Kidney tubule cell (primary cell): ENCODE measurements around the gene STYX.

Experiments
- DNase-seq: peaks from one replicate; pipeline ENCODE4 v3.0.0-alpha.2; 2018; ENCODE audit warnings: low spot score

Gene STYX, protein sequence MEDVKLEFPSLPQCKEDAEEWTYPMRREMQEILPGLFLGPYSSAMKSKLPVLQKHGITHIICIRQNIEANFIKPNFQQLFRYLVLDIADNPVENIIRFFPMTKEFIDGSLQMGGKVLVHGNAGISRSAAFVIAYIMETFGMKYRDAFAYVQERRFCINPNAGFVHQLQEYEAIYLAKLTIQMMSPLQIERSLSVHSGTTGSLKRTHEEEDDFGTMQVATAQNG

DNA sequence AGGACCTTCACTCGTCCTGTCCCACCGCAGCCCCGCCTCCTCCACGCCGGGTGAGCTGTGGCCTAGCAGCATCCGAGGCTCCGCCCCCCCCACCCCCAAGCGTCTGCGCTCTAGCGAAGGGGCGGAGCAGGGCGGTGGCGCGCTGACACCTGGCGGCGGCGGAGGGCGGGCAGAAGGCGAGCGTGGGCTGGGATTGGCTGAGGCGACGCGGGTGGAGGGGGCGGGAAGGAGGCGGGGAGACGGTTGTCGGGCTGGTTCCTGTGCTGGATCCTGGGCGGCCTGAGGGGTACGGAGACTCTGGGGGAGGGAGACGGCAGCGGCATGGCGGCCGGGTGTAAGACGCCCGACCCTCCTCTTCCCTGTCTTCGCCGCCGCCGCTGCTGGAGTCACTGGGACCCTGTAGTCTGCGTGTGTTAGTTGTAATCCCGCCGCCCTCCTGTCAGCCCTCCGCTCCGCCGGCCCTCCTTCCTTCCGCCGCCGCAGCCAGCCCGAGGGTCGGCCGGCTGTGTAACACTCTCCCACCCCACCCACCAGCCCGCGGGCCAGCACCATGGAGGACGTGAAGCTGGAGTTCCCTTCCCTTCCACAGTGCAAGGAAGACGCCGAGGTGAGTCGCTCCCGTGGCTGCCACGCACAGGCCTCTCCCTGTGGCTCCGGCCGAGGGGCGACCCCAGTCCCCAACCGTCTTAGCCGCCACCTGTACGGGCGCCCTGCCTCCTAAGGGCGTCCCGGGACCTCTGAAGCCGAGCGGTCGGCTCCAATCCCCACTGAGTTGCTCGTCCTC is at the start of gene STYX:
Gene STYX (plus strand): TSS at position 242 of the 784 bp plus-strand sequence. CDS start 309 bp downstream, at position 551.
- peak; percentile 98 for DNase-seq

- DNase-seq, result no peak
Measured at GRCh38 chr14:52683985-52684520, 45.9 kb upstream of the STYX start.

- DNase-seq, result no peak
Measured at GRCh38 chr14:52686176-52686575, 43.8 kb upstream of the STYX start.

DNA sequence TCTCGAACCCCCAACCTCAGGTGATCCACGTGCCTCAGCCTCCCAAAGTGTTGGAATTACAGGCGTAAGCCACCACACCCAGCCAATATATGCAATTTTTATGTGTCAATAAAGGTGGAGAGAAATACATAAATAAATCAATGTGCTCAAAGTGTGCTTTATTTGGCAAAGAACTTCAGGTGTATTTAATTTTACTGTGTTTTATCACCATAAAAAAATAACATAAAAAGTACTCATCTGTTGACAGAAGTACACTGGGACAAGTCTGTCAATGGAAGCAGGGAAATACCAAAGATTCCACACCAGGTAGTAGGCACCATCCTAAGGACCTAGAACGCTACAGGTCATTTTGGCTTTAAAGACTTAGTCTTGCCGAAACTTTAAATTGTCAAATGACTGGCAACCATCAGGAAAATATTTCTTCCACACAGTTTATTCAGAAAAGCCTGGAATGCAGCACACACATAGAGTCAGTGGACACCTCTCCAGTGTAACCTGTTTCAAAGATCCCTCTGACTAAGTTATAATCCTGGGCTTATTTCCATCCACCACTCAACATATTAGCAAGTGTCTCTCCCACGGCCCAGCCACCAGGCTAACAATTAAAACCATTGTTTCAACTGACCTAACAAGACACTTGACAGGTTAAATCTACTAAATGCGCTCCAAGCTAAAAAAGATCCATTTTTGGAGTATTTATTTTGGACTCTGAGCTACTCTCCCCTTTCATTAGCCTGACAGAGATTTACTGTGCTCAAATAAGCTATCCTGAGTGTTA is 38.8 kb upstream of the STYX start:
- DNase-seq, result no peak

GRCh38 chr14:52692248-52692962 is 37.6 kb upstream of the STYX start:
- no peak for DNase-seq

DNA sequence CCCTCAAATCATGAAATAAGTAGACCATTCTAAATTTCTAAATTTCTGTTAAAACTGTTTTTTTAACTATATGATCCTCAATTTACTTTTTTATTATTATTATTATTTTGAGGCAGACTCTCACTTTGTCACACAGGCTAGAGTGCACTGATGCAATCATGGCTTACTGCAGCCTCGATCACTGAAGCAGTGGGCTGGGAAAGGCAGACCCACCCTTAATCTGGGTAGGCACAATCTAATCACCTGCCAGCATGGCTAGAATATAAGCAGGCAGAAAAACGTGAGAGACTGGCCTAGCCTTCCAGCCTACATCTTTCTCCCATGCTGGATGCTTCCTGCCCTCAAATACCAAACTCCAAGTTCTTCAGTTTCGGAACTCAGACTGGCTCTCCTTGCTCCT is 36.9 kb upstream of the STYX start:
- no peak for DNase-seq

GRCh38 chr14:52693532-52693931 is 36.4 kb upstream of the STYX start:
- DNase-seq, result no peak

DNA sequence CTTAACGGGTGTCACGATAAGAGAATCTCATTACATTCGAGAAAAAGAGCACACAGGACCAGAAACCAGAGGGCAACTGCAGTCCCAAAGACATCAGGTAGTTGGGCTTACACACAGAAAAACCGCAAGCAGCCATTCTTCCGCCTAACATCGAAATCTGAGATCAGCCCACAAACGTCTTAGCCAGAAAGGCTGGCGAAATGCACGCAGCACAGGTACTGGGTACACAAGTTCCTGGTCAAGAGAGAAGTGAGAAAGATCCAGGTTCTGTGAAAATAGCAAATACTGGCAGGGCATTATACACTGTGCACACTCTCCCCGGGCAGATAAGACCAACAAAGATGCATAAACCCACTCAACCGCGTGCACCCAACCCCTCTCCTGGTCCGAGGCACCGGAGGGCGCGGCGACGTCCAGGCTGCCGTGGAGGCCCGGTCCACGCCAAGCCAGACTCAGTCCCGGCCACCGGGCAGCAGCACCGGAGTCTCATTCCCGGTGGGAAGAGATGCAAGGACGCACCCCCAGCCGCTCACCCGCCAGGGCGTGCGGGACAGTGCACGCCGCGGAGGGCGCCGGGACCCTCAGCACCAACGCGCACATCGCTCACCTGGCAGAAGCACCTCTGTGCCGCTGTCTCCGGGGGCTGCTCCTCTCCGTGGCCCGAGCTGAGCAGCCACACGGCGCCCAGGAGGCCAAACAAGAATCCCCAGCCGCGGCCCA is 35.0 kb upstream of the STYX start:
- DNase-seq, result peak; percentile 70

DNA sequence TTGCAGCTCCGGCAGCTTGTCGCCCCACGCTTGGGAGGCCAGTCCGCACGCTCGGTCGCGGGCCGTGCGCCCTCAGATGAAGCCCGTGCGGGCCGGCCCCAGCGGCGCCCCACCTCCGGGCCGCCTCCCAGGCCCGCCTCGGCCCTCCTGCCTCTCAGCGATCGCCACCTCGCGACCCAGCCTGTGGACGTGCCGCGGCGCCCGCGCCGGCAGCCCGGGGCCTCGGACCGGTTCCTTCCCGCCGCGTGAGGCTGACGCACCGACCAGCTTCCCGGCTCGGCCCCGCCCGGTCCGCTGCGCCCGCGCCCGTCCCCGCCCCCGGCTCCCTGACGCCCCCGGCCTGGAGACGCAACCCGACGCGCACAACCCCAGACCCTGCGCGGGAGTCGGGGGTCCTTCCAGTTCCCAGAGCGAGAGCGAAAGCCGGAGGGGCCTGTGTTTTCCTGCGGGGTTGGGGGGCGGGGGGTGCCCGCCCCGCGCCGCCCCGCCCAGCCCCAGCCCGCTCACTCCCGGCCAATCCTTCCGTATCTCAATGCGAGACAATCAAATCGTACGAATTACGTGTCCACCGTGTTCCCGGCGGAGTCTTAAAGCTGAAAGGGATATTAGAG is 34.4 kb upstream of the STYX start, which contains the start of gene ERO1A:
Gene ERO1A (minus strand): TSS at position 78 of the 611 bp plus-strand sequence. CDS start 77 bp downstream, at position 1.
- DNase-seq, result peak; percentile 90

DNA sequence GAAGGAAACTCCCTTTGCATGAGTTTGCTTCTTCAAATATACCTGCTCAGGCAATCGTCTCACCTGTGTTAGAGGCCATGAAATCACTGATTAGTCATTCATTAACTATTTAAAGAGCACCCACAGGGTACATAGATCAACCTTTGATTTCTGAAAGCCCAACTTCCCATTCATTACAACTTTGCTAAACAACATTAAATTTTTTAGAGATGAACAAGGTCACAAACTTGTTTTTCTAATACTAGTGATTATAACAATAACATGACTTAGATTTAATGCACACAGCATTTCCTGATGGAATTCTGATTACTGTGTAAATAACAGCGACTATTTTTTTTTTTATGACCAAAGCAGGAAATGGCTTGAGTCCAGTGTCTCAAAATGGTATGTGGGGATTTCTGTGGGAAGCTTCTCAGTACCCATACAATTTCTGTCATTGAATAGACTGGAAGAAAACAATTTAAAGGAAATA is 29.2 kb upstream of the STYX start:
- peak; percentile 88 for DNase-seq

DNA sequence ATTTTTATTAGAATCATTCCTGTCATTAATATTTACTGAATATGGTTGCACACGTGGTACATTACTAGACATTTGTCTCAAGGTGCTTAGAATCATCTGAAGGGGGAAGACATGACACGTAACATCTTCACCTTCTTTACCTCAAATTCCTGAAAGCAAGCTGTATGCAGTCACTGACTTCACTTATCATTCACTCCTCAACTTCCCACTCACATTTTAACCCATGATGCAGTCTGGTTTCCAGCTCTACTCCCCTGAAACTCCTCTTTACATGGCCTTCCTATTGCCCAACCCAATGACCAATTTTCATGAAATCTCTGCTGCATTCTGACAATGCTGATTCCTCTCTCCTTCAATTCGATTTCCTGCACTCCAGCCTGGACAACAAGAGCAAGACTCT is 28.7 kb upstream of the STYX start:
- peak; percentile 83 for DNase-seq

- peak; percentile 82 for DNase-seq
Measured at GRCh38 chr14:52703225-52703624, 26.7 kb upstream of the STYX start.

DNA sequence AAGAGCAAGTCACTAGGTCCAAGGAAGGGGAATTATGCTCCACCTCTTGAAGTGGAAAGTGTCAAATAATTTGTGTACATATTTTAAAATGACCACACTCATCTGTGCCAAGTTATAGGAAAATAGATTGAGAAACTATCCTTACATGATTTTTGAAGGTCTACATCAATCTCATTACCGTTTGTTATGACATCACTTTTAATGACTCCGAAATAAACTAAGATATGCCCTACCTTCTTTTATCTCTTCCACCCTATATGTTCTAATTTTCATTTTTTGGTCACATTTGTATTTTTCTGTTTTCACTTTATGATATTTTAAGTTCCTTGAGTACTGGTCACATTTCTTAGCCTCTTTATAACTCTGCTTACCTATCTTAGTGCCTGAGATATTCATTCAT is 26.3 kb upstream of the STYX start:
- DNase-seq, result no peak

GRCh38 chr14:52706286-52706685 is 23.7 kb upstream of the STYX start:
- peak; percentile 40 for DNase-seq

GRCh38 chr14:52706724-52707706 is 23.0 kb upstream of the STYX start, which contains the start of gene PSMC6:
Gene PSMC6, plus strand, starts transcription at chr14:52707200. Its CDS starts 20 bp downstream, at chr14:52707220.
- peak; percentile 91 for DNase-seq

DNA sequence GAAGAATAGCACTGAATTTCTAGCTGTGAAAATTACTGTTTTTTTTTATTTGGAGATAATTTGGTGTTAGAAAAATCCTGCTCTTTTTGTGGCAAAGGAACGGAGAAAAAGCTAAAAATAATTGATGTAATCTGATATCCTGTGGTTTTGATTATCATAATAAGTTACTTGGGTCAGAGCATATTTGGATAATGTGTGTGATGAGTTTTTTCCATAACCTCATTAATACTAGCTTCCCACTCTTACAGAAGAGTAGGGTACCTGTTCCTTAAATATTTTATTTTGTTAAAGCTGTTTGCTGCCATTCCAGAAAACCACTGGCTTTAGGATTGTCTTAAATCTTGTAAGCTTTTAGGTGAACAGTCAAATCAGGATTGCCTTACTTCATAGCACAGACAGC is 18.3 kb upstream of the STYX start:
- no peak for DNase-seq

DNA sequence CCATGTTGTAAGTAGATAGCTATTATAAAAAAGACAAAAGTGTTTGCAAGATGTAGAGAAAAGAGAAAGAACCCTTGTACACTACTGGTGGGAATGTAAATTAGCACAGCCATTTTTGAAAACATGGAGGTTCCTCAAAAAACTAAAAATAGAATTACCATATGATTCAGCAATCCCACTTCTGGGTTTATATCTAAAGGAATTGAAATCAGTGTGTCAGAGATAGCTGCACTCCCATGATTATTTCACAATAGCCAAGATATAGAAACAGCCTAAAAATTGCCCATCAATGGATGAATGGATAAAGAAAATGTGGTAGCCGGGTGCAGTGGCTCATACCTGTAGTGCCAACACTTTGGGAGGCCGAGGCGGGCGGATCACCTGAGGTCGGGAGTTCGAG is 13.8 kb upstream of the STYX start:
- DNase-seq, result no peak

- no peak for DNase-seq
Measured at GRCh38 chr14:52723514-52724359, 6.2 kb upstream of the STYX start.
